ENCODE measurements around the gene FHIT. TPM values are rescaled to one million over a fixed set of nuclear protein-coding genes. Genes with fewer than 3 reads are reported as not detected.

The FHIT gene
- polyA plus RNA-seq, 3 donors = 3.1 to 3.9 (median 3.3) TPM

DNA sequence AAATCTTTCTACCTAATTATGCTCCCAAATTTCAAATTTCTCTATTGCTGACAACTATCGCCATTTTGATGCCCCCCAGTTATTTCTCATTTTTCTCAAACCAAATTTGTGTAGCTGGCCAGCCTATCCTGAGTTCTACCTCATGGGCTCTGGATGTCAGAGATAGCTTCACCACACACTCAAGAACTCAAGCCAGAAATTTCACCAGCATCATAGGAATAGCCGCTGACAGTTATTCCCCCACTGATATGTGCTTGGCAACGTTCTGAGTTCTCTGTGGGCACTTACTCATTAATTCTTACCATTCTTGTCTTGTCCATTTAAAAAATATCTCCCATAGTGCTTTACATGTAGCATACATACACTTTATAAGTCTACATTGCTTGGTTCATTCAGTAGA lies 264.7 kb downstream of the FHIT start:
- no peak overlapping the region for H3K27ac ChIP-seq (ENCODE audit: low read depth, low read length)
- WGBS, 3 donors = 90 to 92% (median 91%) methylated on average over 3 of the region's 3 CpGs

DNA sequence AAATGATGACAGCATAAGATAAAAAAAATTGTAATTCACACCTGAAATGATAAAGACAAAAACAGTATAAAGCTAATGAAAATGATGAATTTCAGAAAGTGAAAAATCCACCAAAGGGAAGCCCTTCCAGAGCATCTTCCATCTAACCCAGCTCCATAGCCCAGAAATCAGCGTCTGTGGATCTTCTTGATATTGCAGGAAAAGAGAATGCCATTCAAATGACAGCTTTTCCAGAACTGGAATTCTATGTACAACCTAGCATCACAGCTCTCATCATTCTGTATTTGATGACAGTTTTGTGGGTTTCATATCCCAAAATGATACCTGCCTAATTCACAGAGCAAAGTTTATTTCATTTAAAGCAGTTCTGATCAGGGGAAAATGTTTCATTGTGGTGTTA lies 267.3 kb downstream of the FHIT start:
- no peak overlapping the region for H3K27ac ChIP-seq (ENCODE audit: low read depth, low read length)
- 96 to 100% (median 96%) methylated on average over 1 of the region's 1 CpG for WGBS, 3 donors

DNA sequence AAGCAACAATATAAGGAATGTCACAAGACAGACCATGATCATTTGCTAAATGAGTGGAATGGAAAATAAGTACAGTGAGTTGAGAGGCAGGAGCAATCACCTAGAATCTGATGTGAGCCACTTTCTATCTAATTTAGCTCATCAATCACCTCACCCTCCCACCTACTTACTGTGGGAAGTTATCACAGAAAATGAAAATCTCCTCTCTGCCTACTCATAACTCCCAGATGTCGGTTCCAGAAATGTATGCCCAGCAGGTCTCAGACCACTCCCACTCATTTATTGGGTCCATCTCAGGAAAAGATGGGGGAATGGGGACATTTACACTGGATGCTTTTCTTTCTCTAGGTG lies 270.9 kb downstream of the FHIT start:
- WGBS, 3 donors = 0 to 48% (median 37%) methylated on average over 1 of the region's 1 CpG
- no peak overlapping the region for H3K27ac ChIP-seq (ENCODE audit: low read depth, low read length)

DNA sequence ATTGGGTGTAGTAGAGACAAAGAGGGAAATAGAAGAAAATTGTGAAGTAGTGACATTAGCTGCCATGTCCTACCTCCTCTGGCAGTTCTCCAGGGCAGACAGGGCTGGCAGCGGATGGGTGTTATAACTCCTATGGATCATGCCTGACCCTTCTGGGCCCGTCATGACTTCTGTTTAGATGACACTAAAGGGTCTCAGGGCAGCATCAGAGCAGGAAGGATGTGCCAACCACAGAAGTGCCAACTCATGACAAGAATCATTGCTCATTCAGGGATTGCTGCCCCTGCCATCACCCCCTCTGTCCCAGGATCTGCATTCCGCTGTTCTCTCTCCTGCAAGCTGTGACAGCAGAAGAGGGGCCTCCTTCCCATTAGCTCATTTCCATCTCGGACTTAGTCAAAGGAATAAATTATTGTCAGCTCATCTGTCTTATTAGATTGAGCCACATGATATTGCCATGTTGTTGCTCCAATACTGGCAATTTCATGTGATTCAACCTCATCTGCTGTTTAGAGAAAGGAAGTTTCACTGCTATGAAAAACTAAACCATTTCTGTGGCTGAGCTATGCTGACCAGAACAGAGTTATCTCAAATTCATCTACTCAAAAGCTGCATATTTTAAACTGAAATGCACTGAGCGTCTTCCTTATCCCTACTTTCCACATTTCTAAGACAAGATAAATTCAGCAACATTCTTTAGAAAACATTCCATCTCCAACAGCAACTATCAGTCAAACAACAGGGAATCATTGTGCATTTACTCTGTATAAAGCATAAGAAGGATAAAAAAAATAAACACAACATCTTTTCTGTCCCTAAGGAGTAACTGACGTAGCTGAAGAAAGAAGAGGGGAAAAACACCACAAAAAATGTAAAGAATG lies 271.6 kb downstream of the FHIT start:
- H3K27ac ChIP-seq (ENCODE audit: low read depth, low read length) = no peak overlapping the region
- 33 to 84% (median 58%) methylated on average over 6 of the region's 6 CpGs for WGBS, 3 donors

DNA sequence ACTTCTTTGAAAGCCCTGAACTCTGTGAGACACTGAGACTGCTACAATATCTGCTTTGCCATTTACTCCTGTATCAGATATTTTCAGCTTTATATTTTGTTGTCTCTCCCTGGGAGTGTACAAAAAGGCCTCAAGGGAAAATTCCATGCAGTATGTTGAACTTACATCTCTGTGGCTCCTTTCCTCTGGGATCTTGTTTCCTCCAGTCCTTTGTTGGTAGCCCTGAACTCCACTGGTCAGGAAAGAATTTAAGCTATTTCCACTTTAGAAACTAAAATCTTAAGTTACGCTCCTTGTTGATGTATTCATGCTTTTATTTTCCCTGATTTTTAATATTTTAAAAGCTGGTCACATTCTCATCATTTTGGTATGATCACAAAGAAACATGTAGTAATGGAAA lies 277.9 kb downstream of the FHIT start:
- WGBS, 3 donors = 44 to 98% (median 90%) methylated on average over 1 of the region's 1 CpG
- H3K27ac ChIP-seq (ENCODE audit: low read depth, low read length) = no peak overlapping the region

DNA sequence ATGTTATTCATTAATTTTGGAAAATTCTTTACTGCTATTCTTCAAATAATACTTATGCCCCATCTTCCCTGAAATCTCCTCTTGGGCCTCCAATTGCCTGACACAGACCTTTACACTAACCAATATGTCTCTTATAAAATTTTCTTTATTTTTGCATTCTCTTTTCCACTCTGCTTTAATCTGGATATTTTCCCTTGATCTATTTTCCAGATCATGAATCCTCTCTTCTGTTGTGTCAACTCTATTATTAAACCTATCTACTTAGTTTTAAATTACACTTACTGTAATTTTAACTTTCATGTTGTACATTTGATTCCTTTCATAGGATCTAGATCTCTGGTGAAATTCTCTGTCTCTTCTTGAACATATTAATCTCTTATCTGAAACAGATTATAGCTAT lies 278.7 kb downstream of the FHIT start:
- H3K27ac ChIP-seq (ENCODE audit: low read depth, low read length) = no peak overlapping the region

DNA sequence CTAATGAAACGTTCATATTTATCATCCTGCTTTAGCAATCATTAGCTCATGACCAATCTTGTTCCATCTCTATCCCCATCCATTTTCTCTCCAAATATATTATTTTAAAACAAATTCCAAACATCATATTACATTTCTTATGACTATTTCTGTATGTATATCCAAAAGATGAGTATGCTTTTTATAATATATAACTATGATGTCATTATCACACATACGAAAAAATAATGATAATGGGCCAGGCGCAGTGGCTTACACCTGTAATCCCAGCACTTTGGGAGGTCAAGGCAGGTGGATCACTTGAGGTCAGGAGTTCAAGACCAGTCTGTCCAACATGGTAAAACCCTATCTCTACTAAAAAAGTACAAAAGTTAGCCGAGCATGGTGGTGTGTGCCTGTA lies 280.4 kb downstream of the FHIT start:
- WGBS, 3 donors = 91 to 93% (median 93%) methylated on average over 4 of the region's 4 CpGs
- H3K27ac ChIP-seq (ENCODE audit: low read depth, low read length) = no peak overlapping the region

DNA sequence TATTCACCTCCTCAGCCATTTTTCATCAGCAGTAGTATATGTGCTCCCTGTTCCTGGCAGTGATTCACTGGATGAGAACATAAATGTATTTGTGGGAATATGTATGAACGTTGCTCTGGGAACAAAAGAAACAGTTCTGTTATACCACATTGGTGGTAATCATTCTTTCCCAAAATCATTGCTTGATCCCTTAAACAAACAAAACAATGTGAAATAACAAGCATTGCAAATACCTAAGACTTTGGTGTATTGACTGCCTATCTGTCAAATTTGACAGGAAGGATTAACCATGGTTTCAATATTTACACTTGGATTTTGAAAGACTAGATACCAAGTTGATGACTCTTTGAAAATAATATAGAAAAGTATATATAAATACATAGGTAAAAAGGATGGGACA lies 284.1 kb downstream of the FHIT start:
- 32 to 76% (median 68%) methylated on average over 1 of the region's 1 CpG for WGBS, 3 donors

DNA sequence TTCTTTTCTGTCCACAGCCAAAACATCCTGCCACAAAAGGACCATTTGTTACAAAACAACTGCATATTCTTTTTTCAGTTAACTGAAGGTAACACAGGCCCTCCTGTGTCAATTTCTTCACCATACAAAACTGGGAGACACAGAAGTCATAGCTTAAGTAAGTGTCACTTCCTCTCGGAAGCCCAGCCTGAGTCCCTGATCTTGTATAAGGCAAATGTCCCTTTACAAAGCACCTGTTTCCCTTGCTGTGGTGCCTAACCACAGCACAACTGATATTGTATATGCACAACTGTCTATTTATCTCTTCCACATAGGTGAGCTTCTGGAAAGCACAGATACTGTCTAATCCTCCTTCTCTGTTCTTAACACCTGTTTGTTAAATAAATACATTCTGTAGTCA lies 293.7 kb downstream of the FHIT start:
- 42 to 88% (median 52%) methylated on average over 1 of the region's 1 CpG for WGBS, 3 donors
- no peak overlapping the region for H3K27ac ChIP-seq (ENCODE audit: low read depth, low read length)

More for the DNA sequence above, 284.1 kb downstream of the FHIT start:
- no peak overlapping the region for H3K27ac ChIP-seq (ENCODE audit: low read depth, low read length)

DNA sequence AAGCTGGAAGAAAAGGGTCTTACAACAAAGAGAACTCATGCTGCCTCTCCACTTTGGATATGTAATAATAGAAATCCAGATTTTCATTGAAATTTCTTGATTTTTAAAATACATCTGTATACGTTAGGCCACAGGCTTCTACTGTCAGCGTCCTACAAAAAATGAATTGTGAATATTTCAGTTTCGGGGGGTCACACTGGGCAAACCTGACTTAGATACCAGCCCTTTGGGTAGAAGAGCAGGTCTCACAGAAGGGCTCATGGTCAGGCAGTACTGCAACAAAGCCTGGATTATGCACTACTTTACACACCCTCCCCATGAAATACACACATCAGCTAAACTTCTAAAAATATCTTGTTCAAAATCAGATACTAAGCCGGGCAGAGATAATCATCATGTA lies 294.5 kb downstream of the FHIT start:
- H3K27ac ChIP-seq (ENCODE audit: low read depth, low read length) = no peak overlapping the region
- 90 to 97% (median 94%) methylated on average over 4 of the region's 4 CpGs for WGBS, 3 donors

DNA sequence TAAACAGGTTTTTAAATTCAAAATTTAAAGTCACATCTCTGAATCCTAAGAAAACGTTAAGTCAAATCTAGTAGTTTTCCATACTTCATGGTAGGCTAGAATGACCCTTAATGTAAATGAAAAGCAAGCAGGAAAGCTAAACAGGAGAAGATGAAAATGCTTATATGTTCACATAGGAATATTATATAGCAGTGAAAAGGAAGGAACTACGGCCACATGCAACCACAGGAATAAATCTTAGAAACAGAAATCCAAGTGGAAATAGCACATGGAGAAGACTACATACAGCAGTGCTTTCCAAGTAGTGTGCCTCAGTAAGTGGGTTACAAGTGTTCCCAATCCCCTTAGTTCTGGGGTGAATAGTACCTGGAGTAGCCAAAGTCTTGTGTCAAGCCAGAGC lies 296.2 kb downstream of the FHIT start:
- H3K27ac ChIP-seq (ENCODE audit: low read depth, low read length) = no peak overlapping the region
- 91 to 95% (median 92%) methylated on average over 2 of the region's 2 CpGs for WGBS, 3 donors

DNA sequence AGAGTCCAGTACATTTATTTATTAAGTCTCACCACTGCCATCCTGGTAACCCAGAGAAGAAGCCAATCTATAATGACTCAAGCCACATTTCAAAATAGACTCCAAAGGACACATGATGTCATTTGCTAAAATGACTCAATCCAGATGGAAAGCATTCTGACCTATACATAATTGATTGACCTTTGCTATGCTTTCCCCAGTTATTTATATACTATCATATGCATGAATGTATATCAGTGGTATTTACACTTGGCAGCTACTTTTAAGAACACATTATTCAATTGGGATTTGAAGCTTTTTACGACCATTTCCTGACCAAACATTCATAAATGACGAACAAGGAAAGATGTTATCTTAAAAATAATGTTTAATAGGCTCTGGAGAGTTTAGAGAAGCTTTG lies 297.2 kb downstream of the FHIT start:
- H3K27ac ChIP-seq (ENCODE audit: low read depth, low read length) = no peak overlapping the region
- WGBS, 3 donors = 25 to 72% (median 45%) methylated on average over 2 of the region's 2 CpGs

DNA sequence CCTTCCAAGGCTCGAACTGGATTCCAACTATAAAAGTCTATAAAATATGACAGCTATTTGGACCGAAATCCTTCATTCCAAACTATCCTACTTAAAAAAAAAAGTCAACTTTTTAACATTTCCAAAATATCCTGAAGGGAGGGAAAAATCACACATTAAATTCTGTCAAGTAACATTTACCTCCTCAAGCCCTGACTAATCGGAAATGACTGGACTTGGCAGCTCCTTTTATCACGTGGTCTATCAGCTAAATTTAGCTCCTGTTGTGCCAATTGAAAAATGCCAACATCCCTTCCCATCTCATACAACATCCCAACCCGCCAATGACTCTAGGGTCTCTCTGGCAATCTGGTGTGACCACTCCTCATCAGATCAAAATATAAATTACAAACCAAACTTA lies 297.9 kb downstream of the FHIT start:
- 44 to 78% (median 54%) methylated on average over 5 of the region's 5 CpGs for WGBS, 3 donors
- no peak overlapping the region for H3K27ac ChIP-seq (ENCODE audit: low read depth, low read length)

DNA sequence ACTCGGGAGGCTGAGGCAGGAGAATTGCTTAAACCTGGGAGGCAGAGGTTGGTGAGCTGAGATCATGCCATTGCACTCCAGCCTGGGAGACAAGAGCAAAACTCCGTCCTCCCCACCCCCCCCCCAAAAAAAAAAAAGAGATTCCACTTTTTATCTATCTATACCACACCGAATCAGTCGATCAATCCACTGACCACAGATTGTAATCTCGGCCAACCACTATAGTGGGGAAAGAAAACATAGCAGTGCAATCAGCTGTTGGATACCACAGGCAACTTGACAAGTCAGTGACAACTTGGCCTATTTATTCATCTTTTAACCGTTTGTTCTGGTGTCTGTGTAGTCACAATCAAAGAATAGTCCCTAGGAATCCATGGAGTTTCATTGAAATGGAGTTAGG lies 299.2 kb downstream of the FHIT start:
- no peak overlapping the region for H3K27ac ChIP-seq (ENCODE audit: low read depth, low read length)
- WGBS, 3 donors = 60 to 75% (median 74%) methylated on average over 6 of the region's 6 CpGs

DNA sequence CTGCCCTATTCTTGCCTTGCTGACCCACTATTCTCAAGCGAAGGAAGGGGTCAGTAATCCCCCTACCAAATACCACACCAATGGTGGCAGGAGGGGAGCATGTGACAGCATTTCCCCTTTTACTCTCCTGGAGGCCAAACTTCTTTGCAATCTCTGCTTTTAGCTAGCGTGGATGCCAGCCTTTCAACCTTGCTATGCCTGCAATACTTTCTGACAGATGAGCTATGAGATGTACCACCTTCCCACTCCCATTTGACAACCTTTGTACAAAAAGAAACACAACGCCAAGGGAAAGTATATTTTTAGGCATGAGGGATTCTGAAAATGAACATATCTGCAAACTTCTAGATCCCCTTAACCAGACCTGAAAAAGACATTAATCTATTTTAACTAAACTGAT lies 302.1 kb downstream of the FHIT start:
- 76 to 92% (median 78%) methylated on average over 3 of the region's 3 CpGs for WGBS, 3 donors
- no peak overlapping the region for H3K27ac ChIP-seq (ENCODE audit: low read depth, low read length)

DNA sequence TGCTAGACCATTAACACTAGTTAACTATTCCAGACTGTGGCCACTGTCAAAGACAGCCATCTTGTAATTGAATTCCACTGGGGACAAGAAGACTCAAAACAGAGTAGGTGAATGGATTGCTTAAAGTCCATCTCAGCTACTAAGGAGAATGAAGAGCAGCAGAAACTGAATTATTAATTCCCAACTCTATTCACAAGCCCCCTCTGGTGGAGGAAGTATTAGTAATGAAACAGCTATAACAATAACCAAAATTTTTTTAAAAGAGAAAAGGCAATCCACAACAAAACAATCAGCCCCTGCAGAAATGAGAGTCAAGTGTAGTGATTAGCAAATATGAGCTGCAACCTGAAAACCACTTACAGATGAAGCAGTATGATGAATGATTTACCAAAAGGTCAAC lies 302.8 kb downstream of the FHIT start:
- no peak overlapping the region for H3K27ac ChIP-seq (ENCODE audit: low read depth, low read length)

DNA sequence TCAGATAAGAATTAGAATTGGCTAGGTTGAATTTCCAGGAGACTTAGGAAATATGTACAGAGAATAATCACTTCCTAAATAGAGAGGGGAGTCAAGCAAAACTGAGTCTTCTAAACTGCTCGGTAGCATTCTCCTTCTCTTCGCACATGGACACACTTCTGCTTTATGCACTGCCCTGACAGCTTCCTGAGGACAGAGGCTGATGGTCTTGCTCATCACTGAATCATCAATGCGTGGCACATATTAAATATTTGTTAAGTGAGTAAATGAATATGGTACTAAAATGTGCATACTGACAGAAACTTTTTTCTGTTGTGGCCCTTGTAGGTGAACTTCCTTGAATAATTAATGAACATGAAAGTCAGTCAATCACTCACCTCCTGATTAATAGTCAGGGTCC lies 315.5 kb downstream of the FHIT start:
- 60 to 80% (median 73%) methylated on average over 3 of the region's 3 CpGs for WGBS, 3 donors
- no peak overlapping the region for H3K27ac ChIP-seq (ENCODE audit: low read depth, low read length)

DNA sequence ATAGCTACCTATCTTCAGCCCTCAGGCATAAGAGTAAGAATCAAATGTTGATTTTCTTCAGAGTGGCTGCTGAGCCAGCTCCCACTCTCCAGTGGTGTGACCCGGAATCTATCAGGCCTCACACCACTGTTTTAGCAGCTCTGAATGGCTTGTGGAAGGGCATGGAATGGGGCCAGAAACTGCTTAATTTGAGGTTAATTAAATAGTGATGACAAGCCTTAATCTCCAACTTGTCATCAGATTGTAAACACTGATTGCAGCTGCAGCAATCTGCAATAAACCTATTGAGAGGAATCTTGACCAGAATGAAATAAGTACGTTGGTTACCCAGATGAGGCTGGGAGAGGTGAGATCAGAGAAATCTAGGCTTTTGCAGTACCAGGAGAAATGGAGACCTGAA lies 317.4 kb downstream of the FHIT start:
- 86 to 91% (median 88%) methylated on average over 2 of the region's 2 CpGs for WGBS, 3 donors
- H3K27ac ChIP-seq (ENCODE audit: low read depth, low read length) = no peak overlapping the region

DNA sequence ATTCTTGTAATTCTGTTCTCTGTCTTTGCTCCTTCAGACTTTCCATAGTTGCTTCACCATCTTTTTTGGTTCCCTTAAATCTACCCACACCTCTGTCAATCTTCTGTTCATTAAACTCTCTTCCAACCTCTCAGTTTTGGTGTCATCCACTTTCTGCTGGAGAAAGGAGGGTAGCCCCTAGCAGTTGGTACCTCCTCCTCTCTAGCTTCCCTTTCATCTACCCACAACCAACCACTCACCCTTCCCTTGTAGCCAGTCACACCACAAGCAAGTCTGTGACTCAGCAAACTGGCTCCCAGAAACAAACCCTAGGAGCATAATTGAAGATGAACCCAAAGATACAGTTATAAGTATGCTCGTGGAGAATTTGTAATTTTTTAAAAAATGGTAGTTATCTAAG lies 318.6 kb downstream of the FHIT start:
- WGBS, 3 donors = 62 to 80% (median 73%) methylated on average over 1 of the region's 1 CpG
- no peak overlapping the region for H3K27ac ChIP-seq (ENCODE audit: low read depth, low read length)

DNA sequence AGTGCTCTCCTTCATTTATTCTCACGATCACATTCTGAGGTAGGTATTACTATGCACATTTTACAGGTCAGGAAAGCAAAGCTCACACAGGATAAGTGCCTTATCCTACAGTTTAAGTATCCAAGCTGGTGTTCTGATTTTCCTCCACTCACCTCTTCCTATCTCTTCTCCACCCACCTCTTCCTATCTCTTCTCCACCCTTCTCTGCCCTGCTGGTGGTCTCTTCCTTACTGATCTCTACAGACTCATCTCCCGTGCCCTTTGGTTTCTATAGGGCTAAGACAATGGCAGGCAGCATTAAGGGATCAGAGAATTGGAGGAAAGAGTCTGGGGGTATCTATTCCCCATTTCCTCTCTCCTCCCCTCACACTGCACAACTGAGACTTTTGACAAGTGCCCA lies 319.1 kb downstream of the FHIT start:
- no peak overlapping the region for H3K27ac ChIP-seq (ENCODE audit: low read depth, low read length)
- WGBS, 3 donors = 73 to 79% (median 78%) methylated on average over 2 of the region's 2 CpGs

DNA sequence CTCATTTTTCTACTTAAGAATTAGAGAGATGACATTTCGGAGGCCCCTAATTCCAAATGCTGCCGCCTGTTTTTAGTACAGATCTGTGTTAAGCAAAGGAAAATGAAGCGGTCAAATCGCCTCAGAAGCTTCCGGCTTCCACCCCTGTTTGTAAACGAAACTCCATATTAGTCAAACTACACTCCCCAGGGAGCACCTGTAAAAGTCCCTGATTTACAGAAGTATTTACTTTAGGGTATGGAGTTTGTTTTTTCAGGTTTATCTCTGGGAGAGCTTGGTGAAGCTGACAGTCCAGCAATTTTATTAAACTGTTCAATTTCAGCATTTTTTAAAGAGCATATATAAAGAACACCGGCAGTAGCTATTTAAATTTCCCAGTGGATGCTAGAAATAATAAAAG lies 319.8 kb downstream of the FHIT start:
- no peak overlapping the region for H3K27ac ChIP-seq (ENCODE audit: low read depth, low read length)
- 50 to 82% (median 76%) methylated on average over 7 of the region's 7 CpGs for WGBS, 3 donors
